HG03025 (cell line): Measurements from ENCODE around the gene KCNK13.
A peak's percentile ranks its signal among the peaks of the same experiment; 100 is the strongest.
"Not testable (repeated sequence)": the region's sequence is repeated elsewhere in the genome, so short reads cannot be mapped to it uniquely, and the experiment has no call there.

ENCODE experiments used
- ATAC-seq: cut with Tn5 transposase; IDR thresholded peaks from one replicate; pipeline ENCODE4 v1.9.1; 2021; ENCODE audit warnings: mild to moderate bottlenecking, moderate library complexity; ENCODE audit not compliant: unreplicated experiment, low FRiP score

The KCNK13 gene

GRCh38 chr14:90060312-90060964, 1.4 kb upstream of the KCNK13 start:
- peak; percentile 61 for ATAC-seq

DNA sequence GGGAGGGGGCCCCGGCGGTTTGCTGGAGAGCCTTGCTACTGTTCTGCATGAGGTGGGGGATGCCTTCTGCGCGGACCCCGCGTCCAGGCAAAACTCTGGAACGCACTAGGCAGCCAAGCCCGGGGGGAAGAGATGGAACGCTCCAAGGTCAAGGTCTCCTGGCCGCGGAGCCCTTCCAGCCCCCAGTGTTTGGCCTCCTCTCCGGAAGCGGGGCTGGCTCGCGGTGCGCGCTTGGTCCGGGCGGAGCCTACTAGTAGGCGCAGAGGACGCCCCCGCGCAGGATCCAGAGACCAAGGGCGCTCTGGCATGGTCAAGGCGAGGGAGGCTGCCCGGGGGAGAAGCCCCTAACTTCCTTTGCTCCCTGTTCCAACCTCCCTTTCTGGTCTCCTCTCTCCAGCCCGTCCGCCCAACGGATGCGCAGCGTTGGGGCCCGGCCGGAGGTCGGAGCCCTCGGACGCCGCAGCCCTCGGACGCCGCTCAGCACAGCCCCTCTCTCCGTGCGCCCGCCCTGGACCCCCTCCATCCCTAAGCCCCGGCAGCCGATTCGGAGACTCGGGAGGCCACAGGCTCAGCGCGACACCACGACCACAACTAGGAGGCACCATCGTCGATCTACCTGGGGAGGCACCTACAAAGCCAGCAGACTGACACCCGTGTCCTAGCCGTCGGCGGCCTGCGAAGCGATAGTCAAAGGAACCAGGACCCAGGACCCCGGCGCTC, 669 bp upstream of the KCNK13 start:
- ATAC-seq: no peak

DNA sequence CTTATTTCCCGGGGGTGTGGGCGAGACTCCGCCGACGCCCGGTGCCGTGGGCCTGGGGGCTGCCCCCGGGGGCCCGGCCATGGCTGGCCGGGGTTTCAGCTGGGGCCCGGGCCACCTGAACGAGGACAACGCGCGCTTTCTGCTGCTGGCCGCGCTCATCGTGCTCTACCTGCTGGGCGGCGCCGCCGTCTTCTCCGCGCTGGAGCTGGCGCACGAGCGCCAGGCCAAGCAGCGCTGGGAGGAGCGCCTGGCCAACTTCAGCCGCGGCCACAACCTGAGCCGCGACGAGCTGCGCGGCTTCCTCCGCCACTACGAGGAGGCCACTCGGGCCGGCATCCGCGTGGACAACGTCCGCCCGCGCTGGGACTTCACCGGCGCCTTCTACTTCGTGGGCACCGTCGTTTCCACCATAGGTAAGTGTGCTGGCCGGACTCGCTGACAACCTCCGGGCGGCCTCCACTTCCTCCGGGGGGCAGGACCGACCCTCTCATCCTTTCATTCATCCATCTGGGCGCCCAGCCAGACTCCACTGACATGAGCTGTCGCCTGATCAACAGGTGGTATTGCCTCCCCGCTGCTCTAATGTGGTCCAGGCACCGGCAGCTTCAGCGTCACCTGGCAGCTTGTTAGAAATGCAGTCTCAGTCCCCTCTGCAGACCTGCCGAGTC, 467 bp downstream of the KCNK13 start:
- no peak for ATAC-seq

GRCh38 chr14:90062822-90063539, 1.2 kb downstream of the KCNK13 start:
- ATAC-seq: no peak

GRCh38 chr14:90072350-90072749, 10.6 kb downstream of the KCNK13 start:
- ATAC-seq: no peak

DNA sequence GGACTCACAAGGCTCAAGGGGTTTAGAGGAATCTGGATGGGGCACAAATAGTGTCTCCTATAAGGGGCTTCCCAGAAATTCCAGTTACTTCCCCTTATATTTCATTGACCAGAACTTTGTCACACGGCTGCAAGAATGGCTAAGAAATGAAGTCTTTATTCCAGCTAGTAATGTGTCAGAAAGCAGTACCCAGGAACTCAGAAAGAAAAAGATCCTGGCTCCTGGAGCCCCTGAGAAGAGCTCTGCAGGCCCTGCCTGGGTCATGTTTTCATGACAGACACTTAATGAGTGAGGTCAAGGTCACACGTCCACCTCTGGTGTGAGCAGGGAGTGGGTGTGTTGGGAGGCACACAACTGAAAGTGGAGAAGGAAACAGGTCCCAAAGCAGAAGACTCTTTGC, 17.8 kb downstream of the KCNK13 start:
- ATAC-seq: no peak

DNA sequence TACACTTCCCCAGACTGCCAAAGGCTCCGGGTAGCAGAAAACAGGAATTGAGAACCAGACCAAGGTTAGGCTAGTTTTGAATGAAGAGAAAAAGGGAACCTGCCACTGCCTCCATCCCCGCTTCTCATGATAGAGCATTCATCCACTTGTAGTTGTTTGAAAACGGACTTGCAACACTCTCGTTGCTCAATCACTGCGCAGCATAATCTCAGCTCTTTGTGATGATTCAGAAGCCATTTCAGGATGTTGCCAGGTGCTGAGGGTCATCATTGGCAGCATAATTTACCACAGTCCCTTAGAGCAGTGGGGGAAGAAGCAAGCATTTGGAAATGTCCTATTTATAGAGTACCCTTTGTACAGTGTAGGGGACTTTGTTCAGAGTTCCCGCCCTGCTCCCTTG, 25.6 kb downstream of the KCNK13 start:
- ATAC-seq: no peak

DNA sequence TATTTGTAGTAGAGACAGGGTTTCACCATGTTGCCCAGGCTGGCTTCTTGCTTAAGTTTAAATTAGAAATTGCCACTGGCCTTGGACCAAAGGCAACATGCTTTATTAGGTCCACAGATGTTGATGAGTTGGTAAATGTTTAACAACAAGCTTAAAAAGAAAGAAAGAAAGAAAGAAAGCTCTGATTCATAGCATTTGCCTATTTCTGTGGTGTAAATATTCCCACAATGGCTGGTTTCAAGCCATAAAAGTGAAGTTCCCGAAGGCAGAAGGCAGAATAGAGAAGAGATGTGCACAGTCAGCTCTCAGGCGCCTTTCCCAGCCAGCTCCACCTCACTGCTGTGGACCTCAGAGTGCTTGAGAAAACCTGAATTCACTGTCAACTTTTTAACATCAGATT, 26.4 kb downstream of the KCNK13 start:
- no peak for ATAC-seq

- not testable (repeated sequence) for ATAC-seq
Observed at GRCh38 chr14:90089486-90089885, 27.7 kb downstream of the KCNK13 start.

GRCh38 chr14:90091393-90091792, 29.6 kb downstream of the KCNK13 start:
- ATAC-seq: no peak

GRCh38 chr14:90093942-90094595, 32.3 kb downstream of the KCNK13 start:
- ATAC-seq: no peak

GRCh38 chr14:90095096-90095495, 33.3 kb downstream of the KCNK13 start:
- ATAC-seq: no peak

DNA sequence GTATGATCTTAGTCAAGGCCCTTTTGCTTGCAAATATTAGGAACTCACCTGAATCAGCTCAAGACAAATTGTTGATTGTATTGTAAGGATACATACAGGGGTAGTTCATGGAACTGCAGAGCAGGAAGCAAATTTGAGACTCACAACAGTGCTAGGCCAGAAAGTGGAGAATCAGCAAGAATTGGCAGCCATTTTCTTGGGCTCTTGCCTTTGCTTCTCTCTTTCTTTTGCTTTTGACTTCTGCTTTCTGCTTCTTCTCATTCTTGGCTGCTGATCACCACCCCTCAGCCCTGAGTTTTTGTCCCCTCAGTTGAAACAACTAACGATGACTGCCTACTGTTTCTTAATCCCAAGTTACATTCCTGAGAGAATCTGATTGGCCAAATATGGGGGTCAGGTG, 34.8 kb downstream of the KCNK13 start:
- no peak for ATAC-seq

DNA sequence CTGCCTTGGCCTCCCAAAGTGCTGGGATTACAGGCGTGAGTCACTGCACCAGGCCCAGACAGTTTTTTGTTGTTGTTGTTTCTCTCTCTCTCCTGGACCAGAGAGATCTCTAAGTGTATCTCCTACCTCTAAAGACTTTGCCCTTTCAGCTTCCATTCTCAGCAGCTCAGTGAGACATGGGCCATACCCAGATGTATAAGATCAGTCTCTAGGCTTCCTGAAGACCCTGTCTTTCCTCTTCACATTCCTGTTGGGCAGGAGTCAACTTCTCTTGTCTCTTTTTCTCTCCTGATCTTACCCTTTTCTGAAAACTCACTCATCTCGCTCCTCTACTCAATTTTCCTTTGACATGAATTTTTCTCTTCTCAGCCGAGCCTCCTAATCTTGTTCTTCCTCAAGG, 42.0 kb downstream of the KCNK13 start:
- no peak for ATAC-seq

- no peak for ATAC-seq
Observed at GRCh38 chr14:90105756-90106155, 44.0 kb downstream of the KCNK13 start.

- ATAC-seq: no peak
Observed at GRCh38 chr14:90107789-90108188, 46.0 kb downstream of the KCNK13 start.

DNA sequence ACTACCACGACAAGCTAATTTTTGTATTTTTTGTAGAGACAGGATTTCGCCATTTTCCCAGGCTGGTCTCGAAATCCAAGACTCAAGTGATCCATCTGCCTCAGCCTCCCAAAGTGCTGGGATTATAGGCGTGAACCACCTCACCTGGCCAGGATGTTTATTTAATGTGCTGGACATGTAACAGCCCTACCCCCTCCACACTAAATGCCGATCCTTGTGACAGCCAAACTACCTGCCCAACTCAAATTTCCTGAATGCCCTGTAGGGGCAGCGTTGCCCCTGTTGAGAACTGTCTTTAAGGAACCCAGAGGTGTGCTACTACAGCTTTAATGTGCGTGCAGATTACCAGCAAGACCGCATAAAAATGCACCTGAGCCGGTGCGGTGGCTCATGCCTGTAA, 48.1 kb downstream of the KCNK13 start:
- no peak for ATAC-seq

- no peak for ATAC-seq
Observed at GRCh38 chr14:90111895-90112534, 50.2 kb downstream of the KCNK13 start.

- no peak for ATAC-seq
Observed at GRCh38 chr14:90114554-90114953, 52.8 kb downstream of the KCNK13 start.

DNA sequence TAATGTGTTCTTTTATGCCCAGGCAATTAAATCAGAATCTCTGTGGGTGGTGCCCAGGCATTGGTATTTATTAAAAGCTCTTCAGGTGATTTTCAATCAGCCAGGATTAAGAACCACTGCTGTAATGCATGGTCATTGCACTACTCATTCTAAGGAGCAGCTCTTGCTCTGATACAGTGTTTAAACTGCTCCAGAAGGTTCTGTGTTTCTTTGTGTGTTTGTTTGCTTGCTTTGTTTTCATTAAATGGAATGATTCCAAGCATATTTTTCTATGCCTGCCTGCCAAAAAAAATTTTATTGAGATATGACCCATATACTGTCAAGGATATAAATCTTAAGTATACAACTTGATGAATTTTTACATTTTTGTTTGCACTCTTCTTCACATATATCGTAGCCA, 54.0 kb downstream of the KCNK13 start:
- ATAC-seq: no peak
